GM18907 (cell line): ENCODE data around the gene NLRC4.
A peak's percentile ranks its signal among the peaks of the same experiment; 100 is the strongest.
"Not testable (repeated sequence)": the region's sequence is repeated elsewhere in the genome, so short reads cannot be mapped to it uniquely, and the experiment has no call there.

Experiments
- ATAC-seq: cut with Tn5 transposase; IDR thresholded peaks from one replicate; pipeline ENCODE4 v1.9.1; 2021; ENCODE audit warnings: mild to moderate bottlenecking, moderate library complexity; ENCODE audit not compliant: unreplicated experiment

Gene NLRC4

DNA sequence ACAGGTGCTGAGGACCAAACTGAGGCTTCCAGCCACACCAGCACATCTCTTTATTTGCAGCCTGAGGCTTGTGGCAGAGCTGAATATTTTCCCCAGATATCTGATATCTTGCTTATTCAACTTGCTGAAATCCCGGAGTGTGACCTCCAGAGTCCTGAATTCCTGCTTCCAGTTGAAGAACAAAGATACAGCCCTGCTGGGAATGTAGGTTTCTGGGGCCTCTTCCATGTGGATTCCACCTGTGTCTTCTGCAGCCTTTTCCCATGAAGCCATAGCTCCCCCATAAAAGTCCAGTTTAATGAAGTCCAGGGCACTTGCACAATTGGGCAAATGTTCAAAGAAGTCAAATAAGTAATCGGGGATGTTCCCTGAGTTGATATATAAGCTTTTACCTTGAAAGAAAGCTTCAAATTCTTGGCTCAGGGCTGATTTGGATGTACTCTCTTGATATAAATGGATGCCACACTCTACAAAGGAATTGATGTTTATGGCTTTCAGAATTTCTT lies 14.9 kb downstream of the NLRC4 start:
- no peak for ATAC-seq

DNA sequence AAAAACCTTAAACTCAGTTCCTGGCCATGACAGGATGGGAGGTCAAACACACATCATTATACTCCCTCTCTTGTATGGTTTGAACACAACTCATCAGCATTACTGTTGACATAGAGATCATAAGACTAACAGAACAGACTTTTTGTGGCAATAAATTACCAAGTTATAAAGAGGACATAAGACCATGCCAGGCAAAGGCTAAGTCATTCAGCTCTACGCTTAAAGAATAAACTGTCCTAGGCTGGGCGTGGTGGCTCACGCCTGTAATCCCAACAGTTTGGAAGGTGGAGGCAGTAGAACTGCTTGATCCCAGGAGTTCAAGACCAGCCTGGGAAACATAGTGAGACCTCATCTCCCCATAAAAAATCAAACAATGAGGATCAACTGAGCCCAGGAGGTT lies 16.4 kb downstream of the NLRC4 start:
- ATAC-seq = no peak

DNA sequence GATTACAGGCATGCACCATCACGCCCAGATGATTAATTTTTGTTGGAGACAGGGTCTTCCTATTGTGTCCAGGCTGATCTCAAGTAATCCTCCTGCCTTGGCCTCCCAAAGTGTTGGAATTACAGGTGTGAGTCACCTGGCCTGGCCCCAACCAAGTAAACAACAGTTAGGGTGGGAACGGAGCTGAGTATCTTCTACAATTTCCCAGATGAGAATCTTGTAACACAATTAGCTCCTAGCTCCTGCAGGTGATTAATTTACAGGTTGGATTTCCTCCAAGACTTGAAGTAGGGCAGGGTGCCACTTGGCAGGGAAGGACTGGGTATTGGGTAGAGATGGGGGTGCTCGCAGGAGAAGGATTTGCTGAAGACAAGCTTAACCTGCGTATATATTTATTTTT lies 17.8 kb downstream of the NLRC4 start:
- ATAC-seq = no peak

DNA sequence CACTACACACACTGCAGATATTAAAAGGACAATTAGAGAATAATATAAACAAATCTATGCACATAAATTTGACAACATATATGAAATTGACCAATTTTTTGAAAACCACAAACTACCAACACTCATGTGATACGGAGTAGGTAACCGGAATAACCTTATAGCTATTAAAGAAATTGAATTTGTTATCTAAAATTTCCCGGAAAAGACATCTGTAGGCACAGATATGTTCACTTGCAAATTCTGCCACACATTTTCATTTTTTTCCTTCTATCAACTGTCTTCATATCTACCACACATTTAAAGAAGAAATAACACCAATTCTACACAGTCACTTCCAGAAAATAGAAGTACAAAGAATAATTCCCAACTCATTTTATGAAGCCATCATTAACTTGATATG lies 22.4 kb downstream of the NLRC4 start:
- ATAC-seq = no peak

DNA sequence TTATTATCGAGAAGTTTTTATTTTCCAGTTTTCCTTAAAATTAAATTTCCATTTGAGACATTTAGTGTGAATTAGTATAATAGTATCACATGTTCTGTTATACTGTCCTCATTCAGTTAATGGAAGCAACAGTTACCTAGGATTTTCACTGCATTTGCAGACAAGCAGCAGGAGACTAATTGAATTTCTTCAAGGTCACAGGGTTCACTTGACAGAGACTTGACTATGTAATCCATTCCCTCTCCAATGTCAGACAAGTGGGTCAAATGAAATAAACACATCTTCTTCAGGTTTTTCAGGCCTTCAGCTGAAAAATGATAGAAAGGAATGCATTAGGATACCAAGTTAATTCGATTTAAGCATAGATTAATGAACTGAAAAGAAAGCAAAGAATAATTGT lies 26.7 kb downstream of the NLRC4 start:
- no peak for ATAC-seq

DNA sequence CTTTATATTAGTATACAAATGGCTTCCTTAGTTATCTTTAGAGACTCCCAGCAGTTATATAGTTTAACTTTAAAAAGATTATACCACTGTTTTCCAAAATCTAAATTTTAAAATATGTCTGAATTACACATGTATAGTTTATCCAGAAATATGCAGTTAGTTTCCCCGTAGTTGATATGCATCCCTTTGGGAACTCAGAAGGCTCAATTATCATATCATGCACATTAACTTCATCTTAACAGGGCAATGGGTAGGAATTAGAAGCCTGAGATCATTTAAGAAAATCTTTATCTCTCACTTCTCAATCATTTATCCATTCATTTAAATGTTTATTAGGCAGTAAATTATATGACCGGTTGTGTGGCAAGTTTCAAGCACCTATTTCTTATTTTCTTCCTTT lies 27.2 kb downstream of the NLRC4 start:
- no peak for ATAC-seq

DNA sequence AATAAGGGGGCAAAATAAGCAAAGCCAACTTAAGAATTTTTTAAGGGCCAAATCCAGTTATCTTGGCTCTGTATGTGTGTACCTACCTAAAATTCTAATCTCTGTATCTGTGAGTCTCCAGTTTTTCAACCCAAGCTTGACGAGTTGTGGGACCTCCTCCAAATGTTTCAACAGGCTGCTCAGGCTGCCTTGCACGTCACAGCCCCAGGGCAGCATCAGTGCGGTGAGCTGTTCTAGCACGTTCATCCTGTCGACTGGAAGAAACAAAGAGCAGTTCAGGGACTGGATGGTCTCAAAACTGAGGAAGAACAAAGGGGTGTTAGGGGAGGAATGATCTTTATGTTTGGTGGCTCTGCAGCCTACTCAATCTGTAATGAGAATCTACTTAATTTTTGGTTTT lies 29.4 kb downstream of the NLRC4 start:
- no peak for ATAC-seq

DNA sequence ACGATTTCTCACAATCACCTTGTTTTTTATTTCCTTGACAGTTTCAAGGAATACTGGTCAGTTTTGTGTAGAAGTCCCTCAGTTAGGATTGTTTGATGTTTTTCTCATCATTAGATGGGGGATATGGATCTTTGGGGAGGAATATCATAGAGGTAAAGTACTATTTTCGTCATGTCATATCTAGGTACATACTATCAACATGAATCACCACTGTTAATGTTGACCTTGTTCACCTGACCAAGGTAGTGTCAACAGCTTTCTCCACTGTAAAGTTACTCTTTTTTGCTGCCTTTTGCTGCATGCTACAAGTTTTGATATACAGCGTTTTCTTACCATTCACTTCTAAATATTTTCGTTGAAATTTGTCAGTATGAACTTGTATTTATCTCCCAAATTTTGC lies 32.7 kb downstream of the NLRC4 start:
- no peak for ATAC-seq

DNA sequence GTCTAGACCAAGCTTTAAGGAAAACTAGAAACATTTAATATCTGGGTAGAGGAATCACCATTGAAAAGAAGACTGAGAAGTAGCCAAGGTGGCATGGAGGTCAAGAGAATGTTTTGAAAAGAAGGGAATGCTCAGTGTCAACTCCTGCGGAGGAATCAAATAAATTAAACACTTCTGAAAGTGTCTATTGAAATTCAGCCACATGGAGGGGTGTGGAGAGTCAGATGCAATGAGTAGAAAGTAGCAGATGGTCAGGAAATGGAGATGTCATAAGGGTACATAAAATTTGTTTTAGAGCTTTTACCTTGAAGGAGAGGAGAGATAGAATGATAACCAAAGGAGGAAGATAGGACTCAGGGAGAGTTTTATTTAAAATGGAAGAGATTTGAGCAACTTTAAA lies 35.1 kb downstream of the NLRC4 start:
- no peak for ATAC-seq

DNA sequence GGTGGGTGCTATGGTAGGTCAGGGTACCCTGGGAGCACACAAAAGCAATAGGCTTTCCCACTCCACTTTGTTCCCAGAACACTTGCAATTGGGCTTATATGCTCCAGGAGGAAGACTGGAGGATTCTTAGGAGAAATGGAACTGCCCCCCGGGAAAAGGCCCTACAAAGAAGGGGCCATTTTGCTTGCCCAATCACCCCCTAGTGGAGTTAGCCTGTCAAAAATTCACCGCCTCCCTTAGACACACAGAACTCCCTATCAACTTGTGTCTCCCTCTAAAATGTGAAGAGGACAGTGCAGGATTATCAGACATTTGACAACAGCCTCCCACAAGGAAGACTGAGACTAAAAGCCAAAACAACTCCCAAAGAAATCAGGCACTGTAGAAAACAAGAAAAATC lies 36.5 kb downstream of the NLRC4 start:
- ATAC-seq = no peak

DNA sequence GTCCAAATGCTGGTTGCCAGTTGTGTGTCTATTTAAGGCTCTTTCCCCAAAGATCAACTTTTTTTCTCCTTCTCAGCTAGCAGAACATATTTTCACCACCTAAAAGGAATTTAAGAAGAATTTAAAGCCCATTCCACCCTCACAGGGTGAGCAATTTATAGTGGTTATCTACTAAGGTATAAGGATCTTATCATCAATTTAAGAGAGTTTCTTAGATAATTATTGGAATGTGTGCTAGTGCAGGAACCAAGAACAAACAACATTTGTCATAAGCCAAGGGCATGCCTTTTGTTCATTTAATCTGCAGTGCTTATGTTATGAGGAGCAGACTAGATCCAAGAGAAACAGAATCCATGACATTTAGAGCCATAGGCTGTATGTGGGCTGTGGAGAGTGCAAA lies 37.2 kb downstream of the NLRC4 start:
- no peak for ATAC-seq

DNA sequence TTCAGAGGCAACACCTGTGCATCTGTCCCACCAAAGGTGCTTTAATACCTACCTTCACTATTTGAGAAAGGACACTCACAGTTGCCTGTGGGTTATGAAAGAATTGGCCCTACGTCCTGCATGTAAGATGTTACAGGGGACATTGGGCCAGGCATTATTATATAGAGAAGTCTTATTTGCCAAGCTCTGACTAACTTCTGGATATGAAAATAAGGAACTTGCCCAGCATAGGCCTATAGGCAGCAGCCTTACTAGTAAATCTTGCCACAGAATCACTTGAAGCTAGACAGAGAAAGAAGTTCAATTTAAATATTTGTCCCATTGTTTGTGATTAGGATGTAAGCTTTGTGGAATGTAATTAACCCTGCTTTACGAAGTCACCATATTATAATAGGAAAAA lies 41.7 kb downstream of the NLRC4 start:
- no peak for ATAC-seq

DNA sequence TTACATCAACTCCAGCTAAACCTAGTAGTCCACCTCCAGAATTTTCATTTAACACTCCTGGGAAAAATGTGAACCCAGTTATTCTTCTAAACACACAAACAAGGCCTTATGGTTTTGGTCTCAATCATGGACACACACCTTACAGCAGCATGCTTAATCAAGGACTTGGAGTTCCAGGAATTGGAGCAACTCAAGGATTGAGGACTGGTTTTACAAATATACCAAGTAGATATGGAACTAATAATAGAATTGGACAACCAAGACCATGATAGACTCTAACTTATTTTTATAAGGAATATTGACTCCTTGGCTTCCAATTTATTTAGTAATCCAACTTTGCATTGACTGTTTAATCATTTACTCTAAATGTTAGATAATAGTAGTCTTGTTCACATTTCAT lies 44.2 kb downstream of the NLRC4 start:
- ATAC-seq = no peak

DNA sequence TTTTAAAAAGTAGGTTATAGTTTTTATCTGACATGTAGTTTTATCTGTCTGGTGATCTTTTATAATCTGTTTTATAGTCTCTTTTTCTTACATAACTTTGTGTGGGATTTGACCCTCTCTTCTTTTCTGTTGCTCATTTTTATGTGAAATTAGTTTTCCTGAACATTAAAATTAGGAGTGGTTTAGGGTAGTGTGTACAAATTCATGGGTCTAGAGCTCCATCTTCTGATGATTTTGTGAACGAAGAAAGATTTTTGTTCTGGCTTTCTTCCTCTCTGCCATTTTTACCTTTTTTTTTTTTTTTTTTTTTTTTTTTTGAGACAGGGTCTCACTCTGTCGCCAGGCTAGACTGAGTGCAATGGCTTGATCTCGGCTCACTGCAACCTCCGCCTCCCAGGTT lies 52.4 kb downstream of the NLRC4 start:
- no peak for ATAC-seq

DNA sequence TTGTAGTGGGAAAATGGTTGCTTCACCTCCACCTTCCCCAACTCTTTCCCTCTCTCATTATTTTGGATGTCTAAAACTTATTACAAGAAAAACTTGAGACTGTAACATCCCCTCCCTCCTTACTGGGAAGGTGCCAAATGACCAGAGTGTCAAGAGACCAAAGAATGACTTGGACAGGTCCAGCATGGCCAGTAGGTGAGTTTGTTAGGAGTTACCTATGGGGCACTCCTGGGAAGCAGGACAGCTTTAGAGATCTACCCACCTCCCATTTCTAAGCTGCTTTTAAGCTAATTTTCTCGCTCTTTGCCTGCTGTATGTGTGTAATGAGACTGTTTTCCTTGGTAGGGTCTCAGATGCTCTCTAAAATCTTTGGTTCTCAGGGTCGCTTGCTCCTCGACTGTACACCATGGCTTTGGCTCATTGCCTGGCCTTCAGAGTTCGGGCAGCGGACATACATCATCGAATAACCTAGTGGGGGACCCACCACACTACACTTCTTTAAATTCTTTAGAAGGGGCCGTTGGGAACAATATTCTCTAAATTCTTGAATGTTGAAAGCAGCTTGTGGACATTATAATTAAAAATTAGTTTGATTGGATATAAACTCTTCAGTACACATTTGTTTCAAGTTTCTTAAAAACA lies 53.8 kb downstream of the NLRC4 start:
- no peak for ATAC-seq

DNA sequence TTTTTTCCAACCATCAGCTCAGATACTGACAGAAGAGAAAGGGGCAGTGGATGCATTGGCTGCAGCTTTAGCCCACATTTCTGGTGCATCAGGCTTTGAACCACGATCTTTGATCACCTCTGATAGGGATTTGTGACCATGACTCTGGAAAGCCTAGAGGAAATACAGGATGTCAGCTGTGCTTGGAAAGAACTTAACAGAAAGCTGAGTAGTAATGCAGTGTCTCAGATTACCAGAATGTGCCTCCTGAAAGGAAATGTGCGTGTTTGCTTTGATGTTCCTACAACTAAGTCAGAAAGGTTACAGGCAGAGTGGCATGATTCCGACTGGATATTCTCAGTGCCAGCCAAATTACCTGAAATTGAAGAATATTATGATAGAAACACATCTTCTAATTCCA lies 61.3 kb downstream of the NLRC4 start:
- not testable (repeated sequence) for ATAC-seq

DNA sequence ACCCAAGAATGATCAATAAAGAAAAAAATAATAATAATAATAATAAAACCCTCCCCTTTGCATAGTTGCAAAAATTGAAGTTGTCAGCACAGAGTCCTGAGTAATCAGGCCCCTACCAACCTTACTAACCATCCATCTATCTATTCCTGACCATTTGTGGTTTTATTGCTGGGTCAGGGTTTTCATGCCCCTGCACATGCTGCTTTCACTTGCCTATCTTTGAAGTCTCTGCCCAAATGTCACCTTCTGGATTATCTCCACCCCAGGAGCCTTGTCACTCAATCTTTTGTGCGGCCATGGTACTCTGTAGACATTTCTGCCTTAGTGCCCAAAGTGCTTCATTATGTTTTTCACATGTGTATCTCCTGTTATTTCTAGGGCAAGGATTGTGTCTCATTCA lies 63.9 kb downstream of the NLRC4 start:
- no peak for ATAC-seq

DNA sequence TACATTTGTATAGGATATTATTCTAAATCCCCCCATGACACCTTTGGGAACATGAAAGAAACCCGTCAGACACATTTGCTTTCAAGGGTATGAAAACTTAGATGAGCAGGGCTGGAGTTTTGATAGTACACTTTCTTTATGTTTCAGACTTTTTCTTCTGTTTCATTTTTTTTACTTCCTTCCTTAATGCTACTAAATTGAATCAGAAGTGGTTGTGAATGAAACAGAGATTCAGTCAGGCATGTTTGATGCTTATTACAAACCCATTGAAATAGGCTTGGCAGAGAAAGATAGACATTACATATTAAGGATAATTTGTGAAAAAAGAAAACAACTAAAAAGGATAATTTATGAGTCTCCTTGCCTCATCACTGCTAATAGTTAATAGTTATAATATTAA lies 72.3 kb downstream of the NLRC4 start:
- no peak for ATAC-seq

DNA sequence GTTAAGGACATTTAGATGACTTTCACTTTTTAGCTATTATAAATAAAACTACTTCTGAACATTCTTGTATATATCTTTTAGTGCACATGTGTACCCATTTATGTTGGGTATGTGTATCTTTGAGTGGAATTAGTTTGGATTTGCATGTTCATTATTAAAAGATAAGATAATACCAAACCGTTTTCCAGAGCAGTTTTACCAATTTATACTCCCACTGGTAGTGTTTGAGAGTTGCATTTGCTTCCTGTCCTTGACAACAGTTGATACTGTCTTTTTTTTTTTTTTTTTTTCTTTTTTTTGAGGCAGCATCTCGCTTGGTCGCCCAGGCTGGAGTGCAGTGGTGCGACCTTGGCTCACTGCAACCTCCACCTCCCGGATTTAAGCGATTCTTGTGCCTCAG lies 75.7 kb downstream of the NLRC4 start:
- peak; percentile 3 for ATAC-seq

DNA sequence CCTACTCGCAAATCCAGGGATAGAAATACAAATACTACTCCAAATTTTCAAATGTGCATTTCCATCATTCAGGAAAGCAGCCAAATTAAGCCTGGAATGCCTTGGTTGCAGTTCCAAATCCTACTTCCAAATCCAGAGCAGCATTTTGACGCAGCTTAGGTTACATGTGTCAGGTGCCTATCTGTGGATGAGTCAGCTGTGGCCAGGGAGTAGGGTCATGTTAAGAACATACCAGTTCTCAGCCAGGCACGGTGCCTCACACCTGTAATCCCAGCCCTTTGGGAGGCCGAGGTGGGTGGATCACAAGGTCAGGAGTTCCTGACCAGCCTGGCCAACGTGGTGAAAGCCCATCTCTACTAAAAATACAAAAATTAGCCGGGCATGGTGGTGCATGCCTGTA lies 82.0 kb downstream of the NLRC4 start:
- no peak for ATAC-seq
